NCI-H82 (cell line): Measurements from ENCODE around the gene UPP1.
"Not testable (repeated sequence)": the region's sequence is repeated elsewhere in the genome, so short reads cannot be mapped to it uniquely, and the experiment has no call there.

Source experiments
- DNase-seq: peaks from one replicate; lab custom pipeline; 2025; lab: John Stamatoyannopoulos, UW

The UPP1 gene

GRCh38 chr7:48089046-48090003 is at the start of gene UPP1:
Gene UPP1, plus strand, starts transcription at chr7:48089265. Its CDS starts 5,519 bp downstream, at chr7:48094784.
- peak; percentile 89 for DNase-seq

- DNase-seq, result no peak
Measured at GRCh38 chr7:48040944-48041652, 48.0 kb upstream of the UPP1 start.

DNA sequence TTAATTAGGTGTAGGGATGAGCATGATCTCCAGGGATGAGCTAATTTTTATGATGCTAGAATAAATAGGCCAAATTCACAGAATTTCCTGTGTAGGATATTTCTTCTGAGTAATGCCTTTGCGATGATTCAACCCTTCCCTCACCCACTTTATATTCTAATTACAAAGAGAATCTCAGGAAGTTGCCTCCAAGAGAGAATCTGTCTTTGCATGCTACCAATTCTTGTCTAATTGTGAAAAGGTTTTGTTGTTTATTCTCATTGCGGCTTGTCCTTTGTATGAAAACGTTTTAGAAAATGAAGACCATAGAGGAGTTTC is 47.5 kb upstream of the UPP1 start:
- DNase-seq, result no peak

GRCh38 chr7:48042216-48042615 is 46.8 kb upstream of the UPP1 start:
- no peak for DNase-seq

DNA sequence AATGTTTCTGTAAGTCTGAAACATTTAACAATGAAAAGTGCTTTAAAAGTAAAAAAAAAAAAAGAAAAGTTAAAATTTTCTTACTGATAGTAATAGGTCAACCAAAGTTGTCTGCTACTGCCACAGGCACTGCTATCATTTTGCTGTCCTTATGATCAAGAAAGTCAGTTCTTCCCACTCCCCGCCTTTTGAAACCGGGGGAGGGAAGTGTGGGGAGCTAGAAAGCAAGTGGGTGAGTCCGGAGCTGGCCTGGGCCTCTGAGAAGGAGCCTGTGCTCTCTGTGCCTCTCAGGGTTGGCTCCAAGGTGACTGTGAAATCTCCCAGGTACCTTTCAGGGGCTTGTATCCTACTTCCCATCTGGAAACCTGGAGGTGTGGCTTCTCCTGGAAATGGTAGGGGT is 46.4 kb upstream of the UPP1 start:
- DNase-seq, result no peak

- no peak for DNase-seq
Measured at GRCh38 chr7:48045195-48045765, 43.8 kb upstream of the UPP1 start.

DNA sequence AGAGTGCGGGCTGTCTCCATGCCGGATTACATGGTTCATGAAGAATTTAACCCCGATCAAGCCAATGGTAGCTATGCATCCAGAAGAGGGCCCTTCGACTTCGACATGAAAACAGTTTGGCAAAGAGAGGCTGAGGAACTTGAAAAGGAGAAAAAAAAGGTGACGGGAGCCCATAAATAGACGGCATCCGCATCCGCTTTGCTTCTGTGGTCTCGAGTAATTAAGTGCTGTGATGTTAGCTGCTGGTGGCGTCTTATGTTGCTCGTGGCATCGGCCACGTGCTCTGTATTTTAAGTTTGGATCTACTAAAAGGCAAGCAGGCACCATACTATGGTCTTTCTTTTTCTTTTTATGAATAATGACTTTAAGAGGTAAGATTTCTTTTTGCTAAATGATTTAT is 42.6 kb upstream of the UPP1 start:
- DNase-seq, result no peak

DNA sequence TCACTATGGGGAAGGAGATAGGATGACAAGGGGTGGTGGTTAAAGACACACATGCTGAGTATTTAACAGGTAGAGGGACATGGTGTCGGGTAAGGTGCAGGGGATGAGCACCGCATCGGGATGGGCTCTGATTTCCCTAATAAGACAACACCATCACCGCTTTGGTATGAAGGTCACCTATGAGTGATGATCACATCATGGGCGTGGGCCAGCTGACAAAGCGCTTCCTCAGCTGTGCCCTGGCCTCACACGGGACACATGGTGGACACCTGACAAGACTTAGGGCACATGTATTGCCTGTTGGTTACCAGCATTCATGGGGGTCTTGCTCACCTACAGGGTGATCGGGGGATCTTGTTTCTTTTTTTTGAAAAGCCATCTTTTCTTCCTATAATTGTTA is 41.0 kb upstream of the UPP1 start:
- DNase-seq, result no peak

DNA sequence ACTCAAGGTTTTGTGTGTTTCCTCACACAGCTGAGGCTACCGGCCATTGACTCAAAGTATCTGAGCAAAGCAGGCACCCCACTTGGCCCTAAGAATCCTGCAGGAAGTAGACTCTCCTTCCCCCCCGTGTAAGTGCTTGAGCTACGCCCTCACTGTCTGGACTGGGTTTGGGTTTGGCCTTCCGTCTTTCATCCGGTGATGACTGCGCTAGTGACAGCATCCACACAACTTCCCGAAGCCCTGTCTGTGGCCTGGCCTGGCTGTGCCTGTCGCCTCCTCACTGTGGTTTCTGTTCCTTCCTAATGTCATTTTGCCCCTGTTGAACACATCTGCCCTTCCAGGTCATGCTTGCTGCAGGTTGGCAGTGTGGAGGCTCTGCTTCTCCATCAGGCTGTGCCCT is 39.2 kb upstream of the UPP1 start:
- no peak for DNase-seq

DNA sequence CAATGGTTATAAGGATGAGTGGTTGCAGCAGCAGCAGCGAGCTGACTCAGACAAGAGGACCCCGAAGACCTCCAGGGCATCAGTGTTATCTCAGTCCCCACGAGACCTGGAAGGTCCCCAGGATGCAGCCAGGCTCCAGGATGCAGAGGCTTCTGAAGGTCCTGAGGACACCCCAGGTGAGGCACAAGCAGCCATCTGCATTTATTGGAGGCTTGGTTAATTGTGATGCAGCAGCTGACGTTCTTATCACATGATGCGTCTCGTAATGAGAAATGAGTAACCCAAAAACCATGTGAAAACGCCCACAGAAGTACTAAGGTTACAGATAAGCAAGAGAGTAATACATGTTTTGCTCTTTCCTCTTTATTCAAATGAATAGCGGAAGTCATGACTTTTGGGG is 36.3 kb upstream of the UPP1 start:
- DNase-seq, result no peak

DNA sequence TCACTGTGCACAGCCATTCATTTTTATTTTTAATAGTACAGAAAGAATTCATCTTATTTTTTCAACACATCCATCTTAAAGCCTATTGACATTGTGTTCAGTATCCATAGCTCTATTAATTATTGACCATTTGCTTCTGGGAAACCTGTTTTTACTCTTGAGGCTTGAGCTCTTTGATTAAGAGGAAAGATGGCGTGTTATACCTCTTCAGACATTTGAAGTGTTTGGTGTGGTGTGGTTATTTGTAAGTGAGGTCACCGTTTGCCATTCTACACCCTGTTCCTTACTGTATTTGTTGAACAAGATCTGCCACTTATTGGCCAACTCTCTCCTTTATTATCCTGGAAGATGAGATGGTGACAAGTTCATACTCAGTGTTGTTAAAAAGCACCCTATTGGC is 35.3 kb upstream of the UPP1 start:
- no peak for DNase-seq

- no peak for DNase-seq
Measured at GRCh38 chr7:48058990-48059389, 30.1 kb upstream of the UPP1 start.

GRCh38 chr7:48059706-48060105 is 29.4 kb upstream of the UPP1 start:
- DNase-seq, result no peak

DNA sequence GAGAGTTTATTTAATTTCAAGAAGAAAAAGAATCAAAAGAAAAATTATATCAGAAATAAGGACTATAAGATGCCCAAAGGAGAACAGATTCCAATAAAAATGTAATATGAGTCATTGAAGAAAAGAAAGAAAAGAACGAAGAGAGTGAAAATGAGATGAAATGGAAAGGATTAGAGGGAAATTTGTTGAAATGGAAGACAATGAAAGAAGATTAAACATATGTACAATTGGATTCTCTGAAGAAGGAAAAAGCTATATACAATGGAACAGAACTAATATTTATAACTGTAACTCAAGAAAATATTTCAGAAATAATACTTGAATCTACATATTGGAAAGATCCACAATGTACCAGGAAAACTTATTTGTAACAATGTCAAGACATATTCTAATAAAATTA is 25.1 kb upstream of the UPP1 start:
- DNase-seq, result no peak

GRCh38 chr7:48067475-48067874 is 21.6 kb upstream of the UPP1 start:
- no peak for DNase-seq

DNA sequence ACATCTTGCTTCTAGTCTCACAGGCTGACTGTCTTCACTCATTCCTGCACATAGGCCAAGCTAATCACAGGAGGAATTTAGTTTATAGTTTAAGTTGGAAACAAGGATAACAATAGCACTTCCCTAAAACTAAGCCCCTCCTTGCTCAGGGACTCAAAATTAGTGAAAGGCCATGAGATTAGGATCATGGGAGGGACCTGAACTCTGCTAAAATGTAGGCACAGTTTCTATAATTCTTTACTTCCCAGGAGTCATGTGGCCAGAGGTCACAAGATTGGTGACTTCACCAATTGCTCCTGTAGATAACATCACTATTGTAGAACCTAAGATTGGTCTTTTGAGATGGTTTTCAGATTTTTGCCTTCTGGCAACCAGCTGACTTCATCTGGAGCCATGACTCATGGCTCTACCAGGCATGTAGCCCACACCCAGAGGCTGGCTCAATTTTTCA is 14.8 kb upstream of the UPP1 start:
- no peak for DNase-seq

GRCh38 chr7:48077423-48077822 is 11.6 kb upstream of the UPP1 start:
- DNase-seq, result no peak

DNA sequence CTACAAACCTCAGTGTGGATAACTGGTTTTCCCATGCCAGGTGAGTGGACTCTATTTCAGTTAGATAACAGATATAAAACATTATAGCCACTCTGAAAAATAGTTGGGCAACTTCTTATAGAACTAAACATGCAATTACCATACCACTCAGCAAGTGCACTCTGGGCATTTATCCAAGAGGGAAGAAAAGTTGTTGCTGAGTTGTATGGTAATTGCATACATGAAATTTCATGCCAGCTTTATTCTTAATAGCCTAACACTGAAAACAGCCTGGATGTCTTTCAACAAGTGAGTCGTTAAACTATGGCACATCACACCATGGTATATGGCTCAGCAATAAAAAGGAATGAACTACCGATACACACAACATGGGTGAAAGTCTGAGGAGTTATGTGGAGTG is 10.6 kb upstream of the UPP1 start:
- no peak for DNase-seq

DNA sequence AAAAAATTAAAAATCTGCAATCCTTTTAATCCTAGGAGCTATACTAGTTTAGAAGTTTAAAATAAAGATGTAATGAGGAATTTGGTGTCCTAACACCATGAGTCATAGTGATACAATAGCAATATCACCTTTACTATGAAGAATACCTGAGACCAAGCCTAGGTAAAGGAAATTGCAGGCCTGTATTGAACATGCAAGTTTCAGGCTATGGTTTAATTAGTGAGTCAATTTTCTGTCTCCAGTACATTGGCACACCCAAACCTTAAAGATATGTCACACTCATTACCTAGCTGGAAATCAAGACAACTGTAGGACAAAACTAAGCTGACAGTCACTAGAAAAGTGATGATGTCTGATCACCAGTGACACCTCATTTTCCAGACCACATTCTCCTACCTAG is 6.7 kb upstream of the UPP1 start:
- DNase-seq, result not testable (repeated sequence)

- DNase-seq, result no peak
Measured at GRCh38 chr7:48083114-48083830, 5.8 kb upstream of the UPP1 start.

DNA sequence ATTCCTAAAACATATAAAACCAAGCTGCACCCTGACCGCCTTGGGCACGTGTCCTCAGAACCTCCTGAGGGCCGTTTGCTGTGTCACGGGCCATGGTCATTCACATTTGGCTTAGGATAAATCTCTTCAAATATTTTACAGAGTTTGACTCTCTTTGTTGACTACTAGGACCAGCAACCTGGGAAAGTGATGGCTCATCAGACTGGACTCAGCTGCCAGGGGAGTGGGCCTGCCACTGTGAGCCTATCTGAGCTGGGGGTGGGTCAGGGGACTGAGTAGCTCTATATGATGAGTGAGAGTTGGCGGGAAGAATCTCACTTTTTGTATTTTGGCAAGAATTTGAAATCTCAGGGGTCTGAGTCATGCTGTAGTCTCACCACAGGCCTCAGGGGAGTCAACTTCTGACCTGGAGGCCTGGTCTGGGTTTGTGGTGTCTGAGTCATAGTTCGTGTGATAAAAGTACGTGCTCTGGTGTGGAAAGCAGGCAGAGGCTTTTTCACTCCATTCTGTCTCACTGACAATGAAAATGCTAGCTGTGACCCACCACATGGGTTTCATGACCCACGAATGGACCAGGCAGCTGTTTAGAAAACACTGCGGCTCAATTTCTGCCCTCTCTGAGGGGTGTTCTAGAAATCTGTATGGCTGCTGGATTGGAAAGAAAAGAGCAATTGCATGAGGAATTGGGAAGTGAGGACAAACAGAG is 4.2 kb upstream of the UPP1 start:
- DNase-seq, result no peak

- DNase-seq, result no peak
Measured at GRCh38 chr7:48085433-48085791, 3.7 kb upstream of the UPP1 start.
